ENCODE measurements around the gene HOXD9.

Gene HOXD9

GRCh38 chr2:176164611-176165369 is 42.3 kb downstream of the HOXD9 start:
- no peak for ATAC-seq
- TF ChIP-seq ARNTL (CRISPR knock-in tag; IDR thresholded peaks at IDR 0.05; ENCODE audit: borderline replicate concordance, low read depth) (no peak), ZFP3 (CRISPR knock-in tag; IDR thresholded peaks at IDR 0.05) (no peak), OSR1 (CRISPR knock-in tag; IDR thresholded peaks at IDR 0.05) (no peak), GLIS3 (CRISPR knock-in tag; IDR thresholded peaks at IDR 0.05) (no peak), ZC3H10 (CRISPR knock-in tag; IDR thresholded peaks at IDR 0.05) (no peak), RARB (CRISPR knock-in tag; IDR thresholded peaks at IDR 0.05) (no peak), SNAI2 (CRISPR knock-in tag; IDR thresholded peaks at IDR 0.05) (no peak), BACH2 (CRISPR knock-in tag; IDR thresholded peaks at IDR 0.05; ENCODE audit: borderline replicate concordance) (no peak), POU6F1 (CRISPR knock-in tag; IDR thresholded peaks at IDR 0.05; ENCODE audit: borderline replicate concordance, low read depth) (no peak), ZNF565 (CRISPR knock-in tag; conservative IDR thresholded peaks at IDR 0.05; ENCODE audit: low read depth) (no peak), ZNF70 (CRISPR knock-in tag; IDR thresholded peaks at IDR 0.05) (no peak), ZFP30 (CRISPR knock-in tag; IDR thresholded peaks at IDR 0.05) (no peak), ZNF8 (CRISPR knock-in tag; IDR thresholded peaks at IDR 0.05) (no peak), TCF4 (CRISPR knock-in tag; IDR thresholded peaks at IDR 0.05; ENCODE audit: borderline replicate concordance) (no peak), CSRNP3 (CRISPR knock-in tag; IDR thresholded peaks at IDR 0.05) (no peak), CREB5 (CRISPR knock-in tag; IDR thresholded peaks at IDR 0.05; ENCODE audit: low read depth) (no peak), ESRRG (CRISPR knock-in tag; IDR thresholded peaks at IDR 0.05) (no peak), TSHZ2 (CRISPR knock-in tag; IDR thresholded peaks at IDR 0.05) (no peak), PATZ1 (CRISPR knock-in tag; IDR thresholded peaks at IDR 0.05; ENCODE audit: borderline replicate concordance) (no peak)

GRCh38 chr2:176165370-176166050 is 43.0 kb downstream of the HOXD9 start:
- ATAC-seq, result no peak
- TF ChIP-seq ZNF565 (CRISPR knock-in tag; conservative IDR thresholded peaks at IDR 0.05; ENCODE audit: low read depth), result no peak
- TF ChIP-seq ZFP3 (CRISPR knock-in tag; IDR thresholded peaks at IDR 0.05), result no peak
- no peak for TF ChIP-seq GLIS3 (CRISPR knock-in tag; IDR thresholded peaks at IDR 0.05)
- TF ChIP-seq CSRNP3 (CRISPR knock-in tag; IDR thresholded peaks at IDR 0.05), result no peak
- TF ChIP-seq PATZ1 (CRISPR knock-in tag; IDR thresholded peaks at IDR 0.05; ENCODE audit: borderline replicate concordance), result no peak
- no peak for TF ChIP-seq ARNTL (CRISPR knock-in tag; IDR thresholded peaks at IDR 0.05; ENCODE audit: borderline replicate concordance, low read depth)
- TF ChIP-seq TOX (CRISPR knock-in tag; IDR thresholded peaks at IDR 0.05; ENCODE audit: borderline replicate concordance), result no peak
- no peak for TF ChIP-seq RARB (CRISPR knock-in tag; IDR thresholded peaks at IDR 0.05)
- no peak for TF ChIP-seq POU6F1 (CRISPR knock-in tag; IDR thresholded peaks at IDR 0.05; ENCODE audit: borderline replicate concordance, low read depth)
- TF ChIP-seq ISL1 (CRISPR knock-in tag; IDR thresholded peaks at IDR 0.05), result no peak
- no peak for TF ChIP-seq PPARA (CRISPR knock-in tag; IDR thresholded peaks at IDR 0.05; ENCODE audit: borderline replicate concordance)
- no peak for TF ChIP-seq ZNF8 (CRISPR knock-in tag; IDR thresholded peaks at IDR 0.05)
- no peak for TF ChIP-seq ZFP30 (CRISPR knock-in tag; IDR thresholded peaks at IDR 0.05)
- TF ChIP-seq OSR1 (CRISPR knock-in tag; IDR thresholded peaks at IDR 0.05), result no peak
- no peak for TF ChIP-seq ZNF70 (CRISPR knock-in tag; IDR thresholded peaks at IDR 0.05)
- TF ChIP-seq SNAI2 (CRISPR knock-in tag; IDR thresholded peaks at IDR 0.05), result no peak
